Measurements from ENCODE around the gene SCN10A.

Gene SCN10A

GRCh38 chr3:38763569-38763968 is 52.4 kb downstream of the SCN10A start:
- no peak for DNase-seq

- DNase-seq, result no peak
These were observed 57.5 kb downstream of the SCN10A start for GRCh38 chr3:38758557-38758956.

- DNase-seq, result no peak
These were observed 58.3 kb downstream of the SCN10A start for GRCh38 chr3:38757721-38758120.

DNA sequence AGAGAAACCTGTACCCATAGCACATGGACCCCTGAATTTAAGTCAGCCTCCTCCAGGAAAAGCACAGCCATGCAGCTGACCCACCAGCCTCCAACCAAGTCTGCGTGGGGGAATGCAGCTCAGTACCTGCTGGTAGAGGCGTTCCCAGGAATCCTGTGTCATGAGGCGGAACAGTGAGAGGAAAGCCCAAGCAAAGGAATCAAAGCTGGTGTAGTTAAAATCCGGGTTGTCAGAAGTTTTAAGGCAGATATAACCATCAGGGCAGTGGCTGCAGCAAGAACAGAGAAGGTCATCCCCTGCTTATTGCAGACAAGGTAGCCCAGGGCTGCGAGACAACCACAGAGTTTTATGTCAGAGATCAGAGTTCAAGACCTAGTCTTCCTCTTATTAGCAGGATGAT is 59.1 kb downstream of the SCN10A start:
- no peak for DNase-seq

GRCh38 chr3:38755130-38755529 is 60.9 kb downstream of the SCN10A start:
- DNase-seq, result no peak

GRCh38 chr3:38746641-38747040 is 69.4 kb downstream of the SCN10A start:
- no peak for DNase-seq

GRCh38 chr3:38743043-38743442 is 73.0 kb downstream of the SCN10A start:
- DNase-seq, result no peak

DNA sequence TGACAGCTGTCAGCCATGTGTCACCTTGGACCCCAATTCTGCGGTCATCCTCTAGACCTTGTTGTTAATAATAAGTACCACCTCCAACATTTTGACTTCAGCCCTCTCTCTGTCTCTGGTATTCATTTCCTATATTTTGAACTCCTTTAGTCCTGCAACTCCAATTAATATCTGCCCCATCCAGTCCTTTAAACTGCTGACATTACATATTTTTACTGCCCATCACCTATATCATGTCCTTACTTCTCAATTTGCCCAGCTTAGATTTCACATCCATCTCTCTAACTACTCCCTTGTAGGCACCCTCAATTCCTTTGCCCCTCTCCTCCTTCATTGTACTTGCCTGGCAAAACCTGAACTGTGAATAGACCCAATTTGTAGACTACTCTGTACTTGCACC is 73.5 kb downstream of the SCN10A start:
- no peak for DNase-seq

- no peak for DNase-seq
These were observed 75.5 kb downstream of the SCN10A start for GRCh38 chr3:38740537-38740936.

GRCh38 chr3:38739931-38740330 is 76.1 kb downstream of the SCN10A start:
- no peak for DNase-seq

- no peak for DNase-seq
These were observed 76.7 kb downstream of the SCN10A start for GRCh38 chr3:38739396-38739689.

GRCh38 chr3:38738630-38739395 is 77.2 kb downstream of the SCN10A start:
- DNase-seq, result peak; percentile 63

DNA sequence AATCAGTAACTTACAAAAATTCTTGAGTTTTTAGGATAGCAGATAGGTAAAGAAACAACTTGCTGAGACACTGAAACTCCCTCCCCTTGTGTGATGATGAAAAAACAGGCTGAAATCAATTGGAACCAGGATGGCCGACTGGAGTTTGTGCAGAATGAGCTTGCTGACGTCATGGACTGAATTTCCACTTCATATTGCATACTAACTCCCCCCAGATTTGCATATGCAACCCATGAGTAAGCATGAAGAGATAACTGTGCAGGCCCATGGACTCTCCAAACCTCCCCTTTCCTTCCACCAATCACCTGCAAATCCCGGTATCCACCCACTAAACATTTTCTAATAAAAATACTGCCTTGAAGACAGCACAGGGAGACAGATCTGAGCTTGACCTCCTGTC is 84.5 kb downstream of the SCN10A start:
- DNase-seq, result no peak

GRCh38 chr3:38730281-38730680 is 85.7 kb downstream of the SCN10A start:
- no peak for DNase-seq

DNA sequence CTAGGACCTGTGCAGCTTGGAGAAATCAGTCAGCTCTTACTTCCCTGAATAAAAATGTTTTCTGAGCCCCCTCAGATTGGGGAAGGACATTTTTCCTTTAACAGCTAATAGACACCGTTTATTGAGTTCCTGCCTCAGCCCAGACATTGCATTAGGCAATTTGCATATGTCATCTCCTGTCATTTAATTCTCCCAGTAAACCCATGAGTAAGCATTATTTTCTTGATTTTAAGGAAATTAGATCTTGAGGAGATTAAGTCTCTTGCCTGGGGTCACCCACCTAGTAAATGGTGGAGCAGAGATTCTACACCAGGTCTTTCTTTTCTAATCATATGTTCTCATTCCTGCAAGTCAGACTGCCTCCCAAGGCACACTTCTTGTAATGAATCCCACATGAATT is 88.0 kb downstream of the SCN10A start:
- DNase-seq, result no peak

- no peak for DNase-seq
These were observed 89.3 kb downstream of the SCN10A start for GRCh38 chr3:38726751-38727150.

DNA sequence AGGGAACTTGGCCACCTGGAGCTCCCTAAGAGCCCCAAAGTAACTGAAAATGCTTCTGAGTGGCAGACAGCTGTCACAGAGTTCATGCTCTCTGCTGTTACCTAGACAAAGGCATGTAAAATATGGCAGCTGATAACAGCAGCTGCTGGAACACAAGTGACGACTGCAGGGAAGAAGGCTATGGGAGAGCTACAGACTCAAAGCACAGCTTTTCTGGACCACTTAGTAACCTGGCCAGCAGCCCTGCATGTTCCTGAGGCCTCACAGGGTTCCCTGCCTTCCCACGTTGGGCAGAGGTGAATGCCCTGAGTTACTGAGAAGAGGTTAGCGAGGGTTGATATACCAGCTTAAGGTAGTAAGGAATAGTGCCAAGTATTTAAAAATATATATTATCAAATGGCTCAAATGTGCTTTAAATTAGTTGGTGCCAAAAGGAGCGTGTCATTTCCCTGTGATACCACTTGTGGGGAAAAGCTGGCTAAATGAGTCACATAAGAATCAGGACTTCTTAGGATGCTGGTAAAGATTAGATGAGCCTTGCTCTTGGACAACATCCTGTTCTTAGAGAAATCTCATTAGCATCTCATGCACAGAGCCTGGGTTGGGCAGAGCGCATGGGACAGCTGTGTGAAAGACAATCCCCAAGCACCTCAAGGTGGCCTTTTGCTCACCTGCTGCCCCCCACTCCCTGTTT is 90.1 kb downstream of the SCN10A start:
- DNase-seq, result no peak

- DNase-seq, result no peak
These were observed 91.7 kb downstream of the SCN10A start for GRCh38 chr3:38724392-38724736.

- DNase-seq, result no peak
These were observed 92.2 kb downstream of the SCN10A start for GRCh38 chr3:38723569-38724391.

DNA sequence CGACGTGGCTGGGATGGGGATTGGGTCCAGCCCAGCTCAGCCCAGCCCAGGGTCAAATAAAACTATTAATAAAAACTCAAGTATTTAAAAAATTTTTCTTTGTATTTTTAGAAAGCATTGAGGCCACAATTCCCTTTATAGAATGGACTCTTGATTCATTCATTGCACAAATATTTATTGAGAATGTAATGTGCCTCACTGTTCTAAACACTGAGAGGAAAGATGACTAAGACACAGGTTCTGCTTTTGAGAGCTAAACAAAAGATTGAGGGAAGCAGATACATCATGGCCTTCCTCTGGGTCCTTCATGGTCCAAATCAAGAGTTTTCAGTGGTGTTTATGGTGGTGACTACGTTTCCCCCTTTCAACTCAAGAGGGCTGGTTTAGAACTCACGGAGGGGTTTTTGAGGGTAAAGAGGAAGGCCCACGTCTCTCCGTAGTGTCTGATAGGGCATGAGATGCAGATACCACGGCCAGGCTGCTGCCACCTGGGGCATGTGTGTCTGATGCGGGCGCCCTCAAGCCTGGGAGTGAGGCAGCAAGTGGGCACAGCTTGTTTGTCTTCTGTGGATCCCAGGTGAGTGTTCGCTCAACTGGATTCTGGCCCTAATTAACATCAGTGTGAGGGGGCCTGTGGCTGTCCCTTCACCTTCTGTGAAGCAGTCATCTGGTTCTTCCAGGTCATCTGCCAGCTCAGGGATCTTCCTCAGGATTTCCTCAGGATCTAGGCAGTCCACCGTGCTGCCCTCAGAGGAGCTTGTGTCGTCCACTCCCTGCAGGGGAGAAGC is 93.0 kb downstream of the SCN10A start:
- DNase-seq, result no peak

DNA sequence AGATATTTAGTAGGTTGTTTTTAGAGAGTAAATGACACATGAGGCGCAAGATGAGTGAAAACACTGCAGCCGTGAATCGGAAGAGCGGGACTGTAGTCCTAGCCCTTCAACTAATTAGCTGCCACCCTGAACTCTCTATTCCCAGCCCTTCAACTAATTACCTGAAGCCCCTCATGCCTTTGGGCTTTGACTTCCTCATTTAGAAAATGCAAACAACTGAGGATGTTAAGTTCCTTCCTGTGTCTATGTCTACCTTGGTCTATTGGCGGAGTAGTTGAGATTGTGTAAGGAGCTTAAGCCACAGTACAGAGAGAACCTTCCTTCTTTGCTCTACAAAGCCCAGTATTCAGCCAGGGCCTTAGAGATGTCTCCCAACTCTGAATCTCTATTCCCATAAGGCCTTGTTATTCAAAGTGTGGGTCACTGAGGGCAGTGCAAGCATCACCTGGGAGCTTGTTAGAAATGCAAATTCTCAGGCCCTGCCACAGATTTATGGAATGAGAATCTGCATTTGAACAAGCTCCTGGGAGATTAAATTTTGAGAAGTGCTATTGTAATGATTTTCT is 94.7 kb downstream of the SCN10A start:
- DNase-seq, result no peak

DNA sequence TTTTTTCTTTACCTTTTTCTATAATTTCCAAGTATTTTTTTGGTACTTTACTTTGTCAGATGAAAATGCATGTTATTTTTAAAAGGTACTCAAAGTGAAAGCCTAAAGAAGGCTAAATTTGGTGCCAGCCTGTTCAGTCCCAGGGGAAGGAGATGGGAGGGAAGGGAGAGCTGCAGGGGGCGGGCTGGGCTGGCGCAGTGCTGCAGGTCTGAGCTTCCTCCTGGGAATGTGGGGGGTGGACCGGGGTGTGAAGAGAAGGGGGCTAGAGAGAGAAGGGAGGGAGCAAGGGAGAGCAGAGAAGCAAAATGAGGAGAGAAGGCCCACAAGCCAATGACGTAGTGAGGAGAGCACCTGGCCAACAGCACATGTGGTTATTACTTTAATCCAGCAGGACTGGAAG is 95.6 kb downstream of the SCN10A start:
- no peak for DNase-seq

All from activated CD4-positive, alpha-beta T cell treated with anti-CD3 and anti-CD28 coated beads for 48 hours (primary cell).